NK-92 (cell line): Measurements from ENCODE around the gene RIC1.
"Not testable (repeated sequence)": the region's sequence is repeated elsewhere in the genome, so short reads cannot be mapped to it uniquely, and the experiment has no call there.

Experiments used
- DNase-seq: peaks from one replicate; lab custom pipeline; 2025; ENCODE audit not compliant: unreplicated experiment; lab: John Stamatoyannopoulos, UW

The RIC1 gene

DNA sequence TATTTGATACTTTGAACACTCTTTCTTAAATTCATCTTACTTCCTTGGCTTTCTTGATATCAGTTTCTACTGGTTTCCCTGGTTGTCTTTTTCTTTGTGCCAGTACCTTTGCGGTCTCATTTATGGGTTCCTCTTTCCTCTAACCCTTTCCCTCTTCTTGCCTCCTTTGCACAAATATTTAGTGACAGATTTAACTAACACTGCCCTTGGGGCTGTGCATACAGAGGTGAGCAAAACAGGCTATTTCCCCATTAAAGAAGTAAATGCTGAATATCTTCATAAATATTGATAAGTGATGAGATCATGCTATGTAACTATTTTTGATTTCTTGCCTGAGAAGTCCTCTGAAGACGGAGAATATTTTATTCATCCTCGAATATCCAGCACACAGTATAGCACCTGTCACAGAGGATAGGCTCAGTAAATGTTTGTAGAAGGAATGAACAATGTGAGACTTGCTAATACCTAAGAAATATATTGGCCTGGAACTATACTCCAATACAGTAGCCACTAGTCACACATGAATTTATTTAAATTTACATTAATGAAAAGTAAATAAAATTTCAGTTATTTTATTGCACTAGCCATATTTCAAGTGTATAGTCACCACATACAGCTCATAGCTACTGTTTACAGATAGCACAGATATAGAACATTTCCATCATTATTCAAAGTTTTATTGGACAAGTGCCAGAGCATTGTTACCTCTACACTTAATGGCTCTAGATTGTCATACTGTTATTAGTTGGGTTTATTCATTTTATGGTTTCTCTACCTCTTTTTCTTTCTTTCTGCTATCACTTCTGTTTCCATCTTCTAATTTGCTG, 90.4 kb downstream of the RIC1 start:
- no peak for DNase-seq

- no peak for DNase-seq
Measured at GRCh38 chr9:5720151-5720550, 91.2 kb downstream of the RIC1 start.

GRCh38 chr9:5721279-5722087, 92.6 kb downstream of the RIC1 start:
- no peak for DNase-seq

DNA sequence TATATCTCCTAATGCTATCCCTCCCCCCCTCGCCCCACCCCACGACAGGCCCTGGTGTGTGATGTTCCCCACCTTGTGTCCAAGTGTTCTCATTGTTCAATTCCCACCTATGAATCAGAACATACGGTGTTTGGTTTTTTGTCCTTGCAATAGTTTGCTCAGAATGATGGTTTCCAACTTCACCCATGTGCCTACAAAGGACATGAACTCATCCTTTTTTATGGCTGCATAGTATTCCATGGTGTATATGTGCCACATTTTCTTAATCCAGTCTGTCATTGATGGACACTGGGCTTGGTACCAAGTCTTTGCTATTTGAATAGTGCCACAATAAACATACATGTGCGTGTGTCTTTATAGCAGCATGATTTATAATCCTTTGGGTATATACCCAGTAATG, 93.8 kb downstream of the RIC1 start:
- DNase-seq: not testable (repeated sequence)

- DNase-seq: no peak
Measured at GRCh38 chr9:5735072-5735471, 106.2 kb downstream of the RIC1 start.

DNA sequence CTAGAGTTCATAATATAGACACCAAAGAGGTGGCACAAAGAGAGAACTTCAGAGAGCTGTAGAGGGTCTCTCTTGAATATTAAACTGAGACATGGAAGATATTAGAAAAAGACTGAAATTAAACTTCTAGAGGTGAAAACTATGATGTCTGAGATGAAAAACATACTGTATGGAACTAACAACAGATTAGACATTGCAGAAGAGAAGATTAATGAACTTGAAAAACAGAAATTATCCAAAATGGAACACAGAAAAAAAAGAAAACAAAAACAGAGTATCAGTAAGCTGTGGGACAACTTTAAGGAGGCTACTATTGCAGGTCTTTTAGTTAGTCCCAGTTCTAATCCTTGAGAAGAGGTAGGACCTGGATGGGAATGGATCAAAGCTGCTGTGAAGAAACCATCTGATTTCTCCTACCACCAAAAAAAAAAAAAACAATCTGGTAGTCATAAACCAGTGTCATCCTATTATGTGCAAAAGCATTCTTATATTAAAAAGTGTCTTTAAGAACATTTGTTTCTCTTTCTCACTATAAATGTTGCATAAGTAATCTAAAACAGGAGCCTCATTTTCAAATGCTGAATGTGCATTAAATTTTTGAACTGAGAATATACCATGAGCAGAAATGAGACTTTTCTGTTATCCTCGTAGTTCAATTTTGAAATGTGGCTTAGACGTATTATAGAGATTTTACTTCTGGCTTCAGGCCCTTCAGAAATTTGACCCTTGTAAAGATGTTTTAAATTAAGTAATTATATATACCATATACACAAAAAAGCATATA, 107.8 kb downstream of the RIC1 start:
- DNase-seq: no peak

DNA sequence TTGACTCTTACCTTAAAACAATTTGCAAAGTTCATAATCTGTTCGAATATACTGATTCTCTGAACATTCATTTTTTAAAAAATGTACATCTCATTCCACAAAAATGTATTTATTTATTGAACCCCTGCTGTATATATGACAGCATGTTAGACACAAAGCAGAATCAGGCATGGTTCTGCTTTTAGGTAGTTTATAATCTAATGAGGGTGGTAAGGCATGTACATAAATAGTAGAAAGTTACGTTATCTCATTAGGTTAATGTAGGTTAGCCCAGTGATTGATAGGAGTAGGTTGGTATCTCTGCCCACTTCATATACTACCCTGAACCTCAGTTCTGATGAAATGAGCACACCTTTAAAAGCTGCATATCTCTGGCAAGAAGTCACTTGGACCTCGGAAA, 114.2 kb downstream of the RIC1 start:
- DNase-seq: no peak

GRCh38 chr9:5748438-5748837, 119.5 kb downstream of the RIC1 start:
- DNase-seq: no peak

DNA sequence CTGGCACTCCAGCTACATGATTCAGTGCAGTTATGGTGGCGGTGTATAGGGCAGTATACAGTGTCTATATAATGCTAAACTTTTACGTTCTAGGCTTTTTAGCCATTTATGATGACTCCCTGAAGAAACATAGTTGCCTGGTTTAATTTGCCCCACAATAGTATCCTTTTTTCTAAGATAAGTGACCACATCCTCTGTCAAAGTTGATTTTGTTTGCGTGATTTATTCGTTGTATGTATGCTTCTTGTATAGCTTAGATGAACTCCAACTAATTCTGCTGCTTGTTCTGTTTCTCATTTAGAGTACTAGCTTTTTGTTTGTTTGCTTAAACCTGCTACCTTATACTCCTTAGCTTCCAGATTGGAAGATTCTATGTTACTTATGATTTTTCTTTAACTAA, 120.4 kb downstream of the RIC1 start:
- no peak for DNase-seq

- DNase-seq: no peak
Measured at GRCh38 chr9:5750569-5750968, 121.7 kb downstream of the RIC1 start.

- no peak for DNase-seq
Measured at GRCh38 chr9:5756633-5757032, 127.7 kb downstream of the RIC1 start.

DNA sequence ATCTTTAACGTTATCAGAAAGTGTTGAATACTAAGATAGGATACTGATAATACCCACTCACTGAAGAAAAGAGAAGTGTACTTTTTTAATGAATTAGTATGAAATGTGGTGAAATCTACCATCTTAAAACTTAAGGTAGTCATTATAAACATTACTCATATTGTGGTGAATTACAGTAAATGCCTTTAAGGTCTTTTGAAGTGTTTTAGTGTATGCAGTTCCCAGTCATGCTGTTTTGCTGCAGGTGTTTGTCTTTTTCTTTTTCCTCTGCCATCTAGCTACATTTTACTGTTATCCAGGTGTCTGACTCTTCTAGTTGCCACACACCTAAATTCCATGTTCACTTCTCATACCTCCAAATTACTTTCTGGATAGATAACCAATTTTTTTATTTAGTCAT, 131.4 kb downstream of the RIC1 start:
- DNase-seq: no peak

DNA sequence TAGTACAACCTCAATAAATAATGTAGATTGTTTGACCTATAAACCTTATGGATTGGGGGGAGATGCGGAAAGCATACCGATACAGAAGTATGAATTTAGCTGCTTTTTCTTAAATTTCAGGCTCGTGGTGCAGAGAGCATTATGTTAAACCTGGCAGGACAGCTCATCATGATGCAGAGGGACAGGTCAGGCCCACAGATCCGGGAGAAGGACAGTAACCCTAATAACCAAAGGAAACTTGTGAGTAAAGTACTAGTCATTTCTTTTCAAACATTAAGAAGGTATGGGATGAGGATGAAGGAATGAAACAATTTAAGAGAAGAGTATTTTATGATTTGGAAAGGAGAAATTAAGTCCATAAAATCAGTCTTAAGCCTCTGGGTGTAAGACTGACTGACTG, 133.5 kb downstream of the RIC1 start:
- DNase-seq: no peak

- DNase-seq: no peak
Measured at GRCh38 chr9:5764130-5764868, 135.4 kb downstream of the RIC1 start.

DNA sequence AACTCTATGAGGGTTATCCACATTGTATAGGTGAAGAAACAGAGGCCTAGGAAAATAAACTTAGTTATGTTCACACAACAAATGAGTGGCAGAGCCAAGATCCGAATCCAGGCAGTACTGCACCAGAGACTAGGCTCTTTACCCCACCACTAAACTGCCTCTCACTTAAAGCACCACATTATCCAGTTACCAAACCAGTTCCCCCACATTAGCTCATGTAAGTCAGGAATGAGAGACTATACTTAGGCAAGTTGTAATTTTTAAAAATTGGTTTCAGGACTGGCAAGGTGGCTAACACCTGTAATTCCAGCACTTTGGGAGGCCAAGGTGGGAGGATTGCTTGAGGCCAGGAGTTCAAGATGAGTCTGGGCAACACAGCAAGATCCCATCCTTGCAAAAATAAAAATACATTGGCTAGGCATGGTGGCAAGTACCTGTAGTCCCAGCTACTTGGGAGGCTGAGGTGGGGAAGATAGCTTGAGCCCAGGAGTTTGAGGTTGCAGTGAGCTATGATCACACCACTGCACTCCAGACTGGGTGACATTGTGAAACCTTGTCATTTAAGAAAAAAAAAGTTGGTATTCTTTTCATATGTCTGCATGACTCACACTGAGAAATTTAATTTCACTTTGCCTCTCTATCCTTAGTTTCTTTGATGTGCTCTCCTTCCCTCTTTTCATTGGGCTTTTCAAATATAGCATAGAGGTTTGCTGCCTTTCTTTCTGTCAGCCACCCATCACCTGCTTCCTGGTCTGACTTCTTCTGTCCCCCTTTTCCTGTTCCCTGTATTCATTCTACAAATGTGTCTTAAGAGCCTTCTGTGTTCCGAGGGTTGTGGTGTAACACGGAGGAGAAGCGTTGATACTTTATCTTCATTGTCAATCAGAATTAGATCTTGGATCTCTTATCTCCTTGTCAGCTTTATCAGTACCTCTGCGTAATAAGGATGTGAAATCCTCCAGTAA, 139.3 kb downstream of the RIC1 start:
- DNase-seq: no peak

GRCh38 chr9:5773324-5773999, 144.6 kb downstream of the RIC1 start:
- DNase-seq: no peak

- no peak for DNase-seq
Measured at GRCh38 chr9:5778805-5779204, 149.9 kb downstream of the RIC1 start.

- not testable (repeated sequence) for DNase-seq
Measured at GRCh38 chr9:5779705-5780218, 150.9 kb downstream of the RIC1 start.

GRCh38 chr9:5783420-5783819, 154.5 kb downstream of the RIC1 start:
- not testable (repeated sequence) for DNase-seq
